KMS-11 (cell line): ENCODE measurements around the gene RRAS.
A peak's percentile ranks its signal among the peaks of the same experiment; 100 is the strongest.

ENCODE experiments used
- H2AFZ ChIP-seq: fragments of 200-600 bp; sonication (generic); 2 replicates; pipeline ENCODE4 v1.6.1; 2016; ENCODE audit warnings: antibody characterized with exemption, mixed run types, low read depth
- H3K27ac ChIP-seq: fragments of 200-600 bp; sonication (generic); 2 replicates; pipeline ENCODE4 v1.6.1; 2016; ENCODE audit warnings: mild to moderate bottlenecking, mixed run types
- H3K27me3 ChIP-seq: fragments of 200-600 bp; sonication (generic); 2 replicates; pipeline ENCODE4 v1.6.1; 2017; ENCODE audit warnings: mild to moderate bottlenecking, low read depth, mixed run types, moderate library complexity; ENCODE audit not compliant: insufficient read depth
- H3K36me3 ChIP-seq: fragments of 200-600 bp; sonication (generic); 2 replicates; pipeline ENCODE4 v1.6.1; 2017; ENCODE audit warnings: mild to moderate bottlenecking, mixed run types; ENCODE audit not compliant: insufficient read depth
- H3K4me1 ChIP-seq: fragments of 200-600 bp; sonication (generic); 2 replicates; pipeline ENCODE4 v1.6.1; 2016; ENCODE audit warnings: mild to moderate bottlenecking, low read depth, mixed run types; ENCODE audit not compliant: poor library complexity, severe bottlenecking
- H3K4me2 ChIP-seq: fragments of 200-600 bp; sonication (generic); 2 replicates; pipeline ENCODE4 v1.7.0; 2016; ENCODE audit warnings: mild to moderate bottlenecking, mixed run types
- H3K4me3 ChIP-seq: fragments of 200-600 bp; sonication (generic); IDR thresholded peaks from 2 replicates; pipeline ENCODE4 v1.6.1; 2017; ENCODE audit warnings: low read depth, low read length, mixed read lengths; ENCODE audit not compliant: insufficient read depth
- H3K79me2 ChIP-seq: fragments of 200-600 bp; sonication (generic); 2 replicates; pipeline ENCODE4 v1.6.1; 2016; ENCODE audit warnings: low read depth, mixed run types; ENCODE audit not compliant: insufficient read depth
- H3K9ac ChIP-seq: fragments of 200-600 bp; sonication (generic); 2 replicates; pipeline ENCODE4 v1.6.1; 2016; ENCODE audit warnings: mild to moderate bottlenecking, mixed run types
- H4K20me1 ChIP-seq: fragments of 200-600 bp; sonication (generic); 2 replicates; pipeline ENCODE4 v1.6.1; 2016; ENCODE audit warnings: mild to moderate bottlenecking, mixed run types; ENCODE audit not compliant: insufficient read depth
- CTCF ChIP-seq: fragments of 200-600 bp; sonication (generic); conservative IDR thresholded peaks from 2 replicates; pipeline ENCODE4 v1.6.1; 2017; ENCODE audit warnings: low read depth, mild to moderate bottlenecking, antibody characterized with exemption, low read length, moderate library complexity, mixed read lengths

RRAS gene

DNA sequence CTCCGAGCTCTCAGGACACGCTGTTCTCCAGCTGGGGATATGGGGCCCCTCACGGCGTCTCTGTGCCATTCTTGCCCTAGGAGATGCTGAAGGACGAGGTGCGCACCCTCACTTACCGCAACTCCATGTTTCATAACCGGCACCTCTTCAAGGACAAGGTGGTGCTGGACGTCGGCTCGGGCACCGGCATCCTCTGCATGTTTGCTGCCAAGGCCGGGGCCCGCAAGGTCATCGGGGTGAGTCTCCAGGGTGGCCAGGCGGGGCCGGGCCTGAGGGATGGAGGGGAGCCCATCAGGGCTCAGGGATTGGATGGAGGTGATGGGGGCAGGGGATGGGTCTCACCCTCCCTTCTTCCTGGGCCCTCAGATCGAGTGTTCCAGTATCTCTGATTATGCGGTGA, 41.9 kb upstream of the RRAS start:
- Histone ChIP-seq H3K4me1 (peaks cover 29% of the 10 kb centered on the region), H3K27ac (no peak overlapping the region), H3K36me3 (peaks cover 9% of the 10 kb centered on the region; the same call in 1 of the 2 replicates)

DNA sequence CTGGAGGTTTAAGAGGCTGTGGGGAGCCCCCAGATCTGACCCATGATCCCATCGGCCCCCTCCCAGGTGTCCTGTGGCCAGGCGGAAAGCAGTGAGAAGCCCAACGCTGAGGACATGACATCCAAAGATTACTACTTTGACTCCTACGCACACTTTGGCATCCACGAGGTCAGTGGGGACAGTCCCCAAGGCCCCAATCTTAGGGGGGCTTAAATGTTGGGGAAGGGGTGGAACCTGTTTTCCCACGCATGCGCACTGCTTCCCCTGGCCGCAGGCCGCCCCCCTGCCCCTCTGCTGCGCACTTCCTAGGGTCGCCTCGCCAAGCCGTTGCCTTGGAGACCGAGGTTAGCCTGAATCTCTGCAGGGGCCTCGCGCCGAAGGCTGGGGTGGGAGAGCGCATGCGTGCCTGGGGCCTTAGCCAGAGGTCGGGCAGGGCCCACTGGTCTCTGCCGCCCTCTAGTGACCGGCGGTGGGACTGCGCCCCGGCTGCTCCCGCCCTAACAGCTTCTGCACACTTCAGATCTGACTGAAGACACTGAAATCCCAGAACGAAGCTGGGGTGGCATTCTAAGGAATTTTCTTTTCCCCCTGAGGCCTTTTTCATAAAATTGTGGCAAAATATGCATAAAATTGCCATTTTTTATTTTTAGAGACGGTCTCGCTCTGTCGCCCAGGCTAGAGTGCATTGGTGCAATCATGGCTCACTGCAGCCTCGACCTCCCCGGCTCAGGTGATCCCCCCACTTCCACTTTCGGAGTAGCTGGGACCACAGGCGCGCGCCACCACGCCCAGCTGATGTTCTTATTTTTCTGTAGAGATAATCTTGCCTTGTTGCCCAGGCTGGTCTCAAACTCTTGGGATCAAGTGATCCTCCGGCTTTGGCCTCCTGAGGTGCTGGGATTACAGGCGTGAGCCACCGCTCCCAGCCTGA, 40.7 kb upstream of the RRAS start:
- Histone ChIP-seq H4K20me1 (peaks cover 10% of the 10 kb centered on the region; the same call in 1 of the 2 replicates), H2AFZ (no peak overlapping the region), H3K9ac (no peak overlapping the region), H3K36me3 (peaks cover 9% of the 10 kb centered on the region; the same call in 1 of the 2 replicates), H3K4me1 (peaks cover 29% of the 10 kb centered on the region), H3K27ac (0 out of 2 replicates have a peak overlapping the region, but pooled peaks have one; percentile 19), H3K4me3 (no peak overlapping the region), H3K4me2 (peak overlapping the region; percentile 41; the same call in 1 of the 2 replicates), H3K27me3 (no peaks in the 10 kb centered on the region), H3K79me2 (peaks cover 62% of the 10 kb centered on the region)
- peak; percentile 96 for TF ChIP-seq CTCF

More for the DNA sequence above, 41.9 kb upstream of the RRAS start:
- H3K4me2 ChIP-seq, result no peak overlapping the region
- no peak overlapping the region for H3K9ac ChIP-seq
- H4K20me1 ChIP-seq, result peaks cover 10% of the 10 kb centered on the region; the same call in 1 of the 2 replicates
- no peak overlapping the region for H3K4me3 ChIP-seq
- no peaks in the 10 kb centered on the region for H3K27me3 ChIP-seq
- no peak for TF ChIP-seq CTCF
- H3K79me2 ChIP-seq, result peaks cover 62% of the 10 kb centered on the region
- H2AFZ ChIP-seq, result no peak overlapping the region

DNA sequence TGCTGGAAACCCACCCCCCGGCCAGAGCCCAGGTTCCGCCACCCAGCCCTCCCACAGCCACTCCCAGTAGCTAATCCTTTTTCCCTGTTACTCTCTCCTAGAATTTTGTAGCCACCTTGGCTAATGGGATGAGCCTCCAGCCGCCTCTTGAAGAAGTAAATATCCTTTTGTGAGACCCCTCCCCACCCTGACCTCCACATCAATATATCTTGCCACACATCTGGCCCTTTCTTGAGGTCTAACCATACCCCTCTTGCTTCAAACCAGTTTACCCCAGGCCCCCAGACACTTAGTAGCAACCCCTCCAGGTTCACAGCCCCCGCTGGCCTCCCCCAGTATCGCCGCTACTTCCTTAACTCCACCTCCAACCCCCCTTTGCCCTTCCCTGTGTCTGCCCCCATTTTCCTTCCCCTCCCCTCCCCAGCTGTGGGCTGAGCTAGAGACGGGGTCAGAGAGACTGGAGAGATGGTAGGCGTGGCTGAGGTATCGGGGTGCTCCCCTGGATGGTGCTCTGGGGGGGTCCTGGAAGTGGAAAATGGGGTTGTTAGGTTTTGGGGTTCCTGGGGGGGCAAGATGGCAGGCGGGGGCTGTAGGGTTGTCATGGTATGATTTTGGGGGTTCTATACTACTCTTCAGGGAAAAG, 39.9 kb upstream of the RRAS start:
- Histone ChIP-seq H2AFZ (no peak overlapping the region), H3K79me2 (peaks cover 62% of the 10 kb centered on the region), H3K27me3 (no peaks in the 10 kb centered on the region), H3K27ac (0 out of 2 replicates have a peak overlapping the region, but pooled peaks have one; percentile 19), H3K4me1 (peaks cover 35% of the 10 kb centered on the region), H4K20me1 (peaks cover 10% of the 10 kb centered on the region; the same call in 1 of the 2 replicates), H3K4me2 (peak overlapping the region; percentile 38), H3K4me3 (no peak overlapping the region), H3K36me3 (peaks cover 9% of the 10 kb centered on the region; the same call in 1 of the 2 replicates), H3K9ac (no peak overlapping the region; the same call in 1 of the 2 replicates)
- TF ChIP-seq CTCF, result no peak

DNA sequence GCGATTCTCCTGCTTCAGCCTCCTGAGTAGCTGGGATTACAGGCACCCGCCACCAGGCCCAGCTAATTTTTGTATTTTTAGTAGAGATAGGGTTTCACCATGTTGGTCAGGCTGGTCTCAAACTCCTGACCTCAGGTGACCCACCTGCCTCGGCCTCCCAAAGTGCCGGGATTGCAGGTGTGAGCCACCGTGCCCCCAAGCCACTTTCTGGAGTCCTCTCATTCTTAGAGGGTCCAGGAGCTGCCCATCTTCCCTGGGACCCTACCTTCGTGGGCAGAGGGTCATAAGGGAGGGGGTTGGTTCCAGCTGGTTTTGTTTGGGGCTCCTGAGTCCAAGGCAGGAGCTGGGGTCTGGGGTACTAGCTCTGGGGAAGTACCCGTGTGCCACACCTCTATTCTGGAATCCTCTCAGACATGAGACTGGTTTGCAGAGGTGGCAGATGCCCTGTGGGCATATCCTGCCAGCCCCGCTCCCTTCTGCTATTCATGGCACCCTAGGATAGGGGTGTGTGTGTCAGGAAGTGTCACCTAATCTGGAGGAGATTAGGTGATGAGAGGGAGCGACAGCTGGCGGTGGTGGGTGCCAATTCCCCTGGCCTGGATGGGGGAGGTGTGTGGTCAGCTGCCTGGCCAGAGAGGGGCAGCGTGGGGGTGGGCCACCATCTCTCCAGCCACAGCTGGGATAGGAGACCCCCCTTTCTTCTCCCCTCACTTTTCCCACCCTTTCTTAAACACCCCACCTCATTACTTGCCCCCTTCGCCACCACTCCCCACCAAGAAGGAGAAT, 39.2 kb upstream of the RRAS start:
- Histone ChIP-seq H2AFZ (no peak overlapping the region), H3K4me2 (peak overlapping the region; percentile 38), H3K9ac (peak overlapping the region; percentile 96; the same call in 1 of the 2 replicates), H3K79me2 (peaks cover 62% of the 10 kb centered on the region), H3K36me3 (peaks cover 9% of the 10 kb centered on the region; the same call in 1 of the 2 replicates), H3K27ac (peak overlapping the region; percentile 93; the same call in 1 of the 2 replicates), H3K4me1 (peaks cover 40% of the 10 kb centered on the region), H3K4me3 (no peak overlapping the region), H3K27me3 (no peaks in the 10 kb centered on the region), H4K20me1 (peaks cover 10% of the 10 kb centered on the region; the same call in 1 of the 2 replicates)
- TF ChIP-seq CTCF, result no peak
